ENCODE results near the gene ATP1A2.

ATP1A2 gene

GRCh38 chr1:160115545-160116282 is at the start of gene ATP1A2:
ATP1A2 (plus strand) TSS chr1:160115759; CDS start chr1:160115862, 103 bp downstream.
- no peak for DNase-seq

- DNase-seq = no peak
Measured at GRCh38 chr1:160066829-160067745, 48.5 kb upstream of the ATP1A2 start.

GRCh38 chr1:160068225-160068624 is 47.3 kb upstream of the ATP1A2 start:
- DNase-seq = no peak

- DNase-seq = no peak
Measured at GRCh38 chr1:160069460-160070231, 45.9 kb upstream of the ATP1A2 start, which contains the start of gene KCNJ10. KCNJ10 (minus strand) TSS chr1:160070160; CDS start chr1:160042532, 27,628 bp downstream.

- DNase-seq = peak in 1 of 2 experiments; percentile 80
Measured at GRCh38 chr1:160070243-160071163, 45.1 kb upstream of the ATP1A2 start.

- no peak for DNase-seq
Measured at GRCh38 chr1:160071289-160071688, 44.3 kb upstream of the ATP1A2 start.

- no peak for DNase-seq
Measured at GRCh38 chr1:160074865-160075264, 40.7 kb upstream of the ATP1A2 start.

- DNase-seq = no peak
Measured at GRCh38 chr1:160075836-160076235, 39.7 kb upstream of the ATP1A2 start.

GRCh38 chr1:160076295-160076694 is 39.3 kb upstream of the ATP1A2 start:
- DNase-seq = no peak

GRCh38 chr1:160077486-160077885 is 38.1 kb upstream of the ATP1A2 start:
- no peak for DNase-seq

- DNase-seq = no peak
Measured at GRCh38 chr1:160078512-160079195, 36.9 kb upstream of the ATP1A2 start.

GRCh38 chr1:160079448-160079847 is 36.1 kb upstream of the ATP1A2 start:
- DNase-seq = no peak

- DNase-seq = no peak
Measured at GRCh38 chr1:160080381-160081100, 35.0 kb upstream of the ATP1A2 start.

GRCh38 chr1:160081261-160081936 is 34.2 kb upstream of the ATP1A2 start, which contains the start of gene KCNJ9:
KCNJ9 (plus strand) TSS chr1:160081538; CDS start chr1:160084031, 2,493 bp downstream.
- peak; percentile 98 to 99 for DNase-seq

GRCh38 chr1:160082487-160082886 is 33.1 kb upstream of the ATP1A2 start:
- no peak for DNase-seq

- no peak for DNase-seq
Measured at GRCh38 chr1:160082926-160083325, 32.6 kb upstream of the ATP1A2 start.

GRCh38 chr1:160083968-160084770 is 31.4 kb upstream of the ATP1A2 start:
- DNase-seq = peak; percentile 13 to 65

GRCh38 chr1:160084771-160085321 is 30.7 kb upstream of the ATP1A2 start:
- DNase-seq = no peak

All from cerebellar nuclear complex (tissue), 1 donor.